HG03432 (cell line): ENCODE measurements around the gene CD300H.
"Not testable (repeated sequence)": the region's sequence is repeated elsewhere in the genome, so short reads cannot be mapped to it uniquely, and the experiment has no call there.

Experiments used
- ATAC-seq: cut with Tn5 transposase; IDR thresholded peaks from one replicate; pipeline ENCODE4 v1.9.1; 2021; ENCODE audit warnings: mild to moderate bottlenecking, moderate library complexity; ENCODE audit not compliant: unreplicated experiment

The CD300H gene

GRCh38 chr17:74585711-74586110 is 18.4 kb upstream of the CD300H start:
- ATAC-seq: no peak

- ATAC-seq: no peak
Measured at GRCh38 chr17:74584292-74585060, 17.2 kb upstream of the CD300H start.

- ATAC-seq: no peak
Measured at GRCh38 chr17:74582633-74583032, 15.3 kb upstream of the CD300H start.

- no peak for ATAC-seq
Measured at GRCh38 chr17:74579900-74580299, 12.6 kb upstream of the CD300H start.

- ATAC-seq: no peak
Measured at GRCh38 chr17:74578979-74579378, 11.7 kb upstream of the CD300H start.

GRCh38 chr17:74574489-74575142 is 7.3 kb upstream of the CD300H start:
- ATAC-seq: no peak

GRCh38 chr17:74573635-74574034 is 6.3 kb upstream of the CD300H start:
- ATAC-seq: not testable (repeated sequence)

- ATAC-seq: no peak
Measured at GRCh38 chr17:74573169-74573568, 5.9 kb upstream of the CD300H start.

- no peak for ATAC-seq
Measured at GRCh38 chr17:74571621-74572270, 4.4 kb upstream of the CD300H start.

- ATAC-seq: no peak
Measured at GRCh38 chr17:74569020-74570003, 2.0 kb upstream of the CD300H start.

- ATAC-seq: no peak
Measured at GRCh38 chr17:74568106-74568873, 981 bp upstream of the CD300H start.

- ATAC-seq: no peak
Measured at GRCh38 chr17:74566132-74566753, 1.1 kb downstream of the CD300H start.

GRCh38 chr17:74565126-74565525 is 2.2 kb downstream of the CD300H start:
- no peak for ATAC-seq

- ATAC-seq: no peak
Measured at GRCh38 chr17:74563358-74563757, 4.0 kb downstream of the CD300H start.

GRCh38 chr17:74561586-74561985 is 5.7 kb downstream of the CD300H start:
- no peak for ATAC-seq

- no peak for ATAC-seq
Measured at GRCh38 chr17:74558882-74559519, 8.3 kb downstream of the CD300H start.

- not testable (repeated sequence) for ATAC-seq
Measured at GRCh38 chr17:74558402-74558801, 8.9 kb downstream of the CD300H start.

- ATAC-seq: no peak
Measured at GRCh38 chr17:74555427-74555940, 11.8 kb downstream of the CD300H start.

- ATAC-seq: no peak
Measured at GRCh38 chr17:74554909-74555308, 12.4 kb downstream of the CD300H start.
